RKO (cell line): Measurements from ENCODE around the gene ANKRD65.
A peak's percentile ranks its signal among the peaks of the same experiment; 100 is the strongest.
"Not testable (repeated sequence)": the region's sequence is repeated elsewhere in the genome, so short reads cannot be mapped to it uniquely, and the experiment has no call there.

Experiments
- DNase-seq: peaks from one replicate; pipeline ENCODE4 v3.0.0-alpha.2; 2016; ENCODE audit warnings: low spot score

ANKRD65 gene

DNA sequence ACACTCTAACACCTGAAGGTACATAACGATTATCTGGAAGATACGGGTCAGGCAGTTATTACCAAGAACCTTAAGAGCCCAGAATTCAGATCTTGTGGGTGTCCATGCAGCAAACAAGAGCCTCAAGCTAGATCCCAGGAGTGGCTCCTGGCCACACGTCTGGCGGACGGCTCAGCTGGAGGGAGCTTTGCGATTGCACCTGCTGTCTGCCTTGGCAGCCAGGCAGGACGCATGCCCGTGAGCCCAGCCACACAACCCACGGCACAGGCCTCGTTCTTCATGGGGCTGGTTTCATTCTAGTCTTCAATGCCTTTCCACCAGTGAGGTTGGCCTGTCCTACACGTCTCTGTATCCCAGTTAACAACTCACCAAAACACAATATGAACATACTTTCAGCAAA, 27.6 kb downstream of the ANKRD65 start:
- no peak for DNase-seq

- DNase-seq = no peak
These were observed 28.1 kb downstream of the ANKRD65 start for GRCh38 chr1:1393014-1393413.

DNA sequence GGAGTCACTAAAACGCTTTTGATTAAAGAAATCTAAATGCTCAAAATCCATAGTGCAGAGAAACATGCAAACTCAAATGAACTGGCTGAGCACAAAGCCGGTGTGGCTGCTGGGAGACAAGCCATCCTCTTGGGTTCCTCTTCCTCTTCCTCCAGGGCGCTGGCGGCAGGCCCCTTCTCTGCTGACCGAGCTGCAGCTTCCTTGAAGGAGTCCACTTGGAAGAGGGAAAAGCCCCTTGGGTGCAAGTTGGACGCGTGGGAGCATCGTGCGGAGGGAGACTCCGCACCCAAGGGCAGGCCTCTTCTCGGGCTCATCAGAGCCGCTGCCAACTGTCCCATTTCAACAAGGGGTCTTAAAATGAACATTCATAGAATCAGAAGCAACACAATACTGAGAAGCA, 29.9 kb downstream of the ANKRD65 start:
- no peak for DNase-seq

DNA sequence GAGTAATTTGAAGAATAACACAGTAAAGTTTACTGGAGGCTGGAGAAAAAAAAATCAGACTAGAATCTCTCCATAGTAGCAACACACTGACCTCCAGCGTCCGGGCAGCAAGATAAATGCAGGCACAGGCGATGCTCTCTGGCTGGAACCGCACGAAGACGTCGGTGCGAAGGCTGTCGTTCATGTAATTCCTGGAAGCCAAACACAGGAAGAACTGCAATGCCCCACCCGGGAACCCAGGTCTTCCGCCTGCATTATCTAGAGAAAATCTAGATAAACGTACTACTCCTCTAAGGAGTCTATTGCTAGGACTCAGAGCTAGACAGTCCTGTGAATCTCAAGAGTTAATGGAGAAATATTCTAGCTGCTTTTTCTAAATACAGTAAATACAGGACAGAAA, 30.4 kb downstream of the ANKRD65 start:
- DNase-seq = no peak

DNA sequence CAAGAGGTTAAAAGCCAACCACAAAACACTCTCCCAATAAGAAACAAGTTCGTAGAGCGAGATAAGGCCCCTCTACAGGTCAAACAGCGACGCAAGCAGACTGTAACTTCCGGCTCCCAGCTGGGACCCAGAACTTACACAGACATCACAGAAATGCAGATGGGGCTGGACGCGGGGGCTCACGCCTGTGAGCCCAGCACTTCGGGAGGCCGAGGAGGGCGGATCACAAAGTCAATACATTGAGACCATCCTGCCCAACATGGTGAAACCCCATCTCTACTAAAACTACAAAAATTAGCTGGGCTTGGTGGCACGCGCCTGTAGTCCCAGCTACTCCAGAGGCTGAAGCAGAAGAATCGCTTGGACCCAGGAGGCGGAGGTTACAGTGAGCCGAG, 33.0 kb downstream of the ANKRD65 start:
- no peak for DNase-seq

DNA sequence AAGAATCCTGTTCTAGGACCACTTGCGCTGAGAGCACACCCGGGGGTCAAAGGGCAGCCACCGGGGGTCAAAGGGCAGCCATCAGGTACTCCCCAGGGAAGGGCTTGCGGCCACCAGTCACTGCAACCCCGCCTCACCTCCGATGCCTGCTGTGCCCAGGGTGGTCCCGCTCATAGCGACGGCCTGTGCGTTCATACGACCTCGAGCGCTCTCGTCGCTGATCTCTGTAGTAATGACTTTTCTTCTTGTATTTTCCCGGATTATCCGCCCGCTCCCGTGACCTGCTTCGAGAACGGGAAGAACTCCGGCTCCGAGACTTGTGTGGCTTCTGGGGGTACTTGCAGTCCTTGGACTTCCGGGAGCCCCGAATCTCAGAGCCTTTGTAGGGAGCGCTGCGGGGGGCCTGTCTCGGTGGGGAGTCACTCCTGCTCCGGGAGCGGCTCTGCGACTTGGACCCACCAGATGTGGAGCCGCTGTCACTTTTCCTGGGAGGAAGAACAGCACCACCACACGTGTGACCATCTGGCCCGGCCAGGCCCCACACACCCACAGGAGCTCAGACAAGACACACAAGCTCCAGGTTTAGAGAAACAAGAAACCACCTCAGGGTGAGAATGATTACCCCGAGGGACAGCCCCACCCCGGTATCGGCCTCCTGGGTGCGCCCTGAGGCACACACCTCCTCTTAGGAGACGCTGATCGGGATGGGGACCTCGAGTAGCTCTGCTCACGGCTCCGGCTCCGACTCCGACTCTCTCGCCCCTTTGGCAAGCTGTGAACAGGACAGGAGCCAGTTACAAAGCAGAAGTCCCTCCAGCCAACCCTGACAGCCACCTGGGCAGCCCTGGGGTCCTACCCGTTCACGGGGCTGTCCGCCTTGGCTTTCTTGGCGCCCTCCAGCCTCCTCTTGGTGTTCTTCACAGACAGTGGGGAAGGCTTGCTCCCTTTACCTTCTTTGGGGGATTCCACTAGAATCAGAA, 33.7 kb downstream of the ANKRD65 start:
- DNase-seq = no peak

GRCh38 chr1:1385931-1386330, 35.1 kb downstream of the ANKRD65 start:
- DNase-seq = no peak

DNA sequence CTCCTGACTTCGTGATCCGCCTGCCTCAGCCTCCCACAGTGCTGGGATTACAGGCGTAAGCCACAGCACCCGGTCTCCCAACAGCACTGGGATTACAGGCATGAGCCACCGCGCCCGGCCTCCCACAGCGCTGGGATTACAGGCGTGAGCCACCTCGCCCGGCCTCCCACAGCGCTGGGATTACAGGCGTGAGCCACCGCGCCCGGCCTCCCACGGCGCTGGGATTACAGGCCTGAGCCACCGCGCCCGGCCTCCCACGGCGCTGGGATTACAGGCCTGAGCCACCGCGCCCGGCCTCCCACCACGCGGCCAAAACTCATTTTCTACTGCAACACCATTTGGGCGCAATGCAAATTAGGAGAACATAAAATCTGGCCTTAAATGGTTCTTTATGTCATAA, 35.7 kb downstream of the ANKRD65 start:
- not testable (repeated sequence) for DNase-seq

DNA sequence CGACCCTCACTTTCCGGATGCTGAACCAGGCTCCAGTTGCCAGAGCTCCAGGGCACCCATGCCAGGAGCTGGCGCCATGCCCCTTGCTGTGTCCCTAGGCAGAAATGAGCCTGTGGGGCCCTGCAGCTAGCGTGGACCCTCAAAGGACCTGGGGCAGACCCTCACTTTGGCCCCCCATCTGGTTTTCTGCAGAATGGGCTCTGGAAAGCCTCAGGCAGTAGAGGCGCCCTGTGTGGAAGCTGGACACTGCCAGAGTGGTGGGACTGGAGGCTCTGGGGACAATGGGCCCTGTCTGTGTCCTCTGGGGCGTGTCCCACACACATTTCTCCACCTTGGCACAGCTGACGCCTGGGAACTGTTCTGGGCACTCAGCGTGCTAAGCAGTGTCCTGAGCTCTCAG, 39.8 kb downstream of the ANKRD65 start:
- no peak for DNase-seq

GRCh38 chr1:1380860-1381259, 40.2 kb downstream of the ANKRD65 start:
- DNase-seq = no peak

- no peak for DNase-seq
These were observed 43.4 kb downstream of the ANKRD65 start for GRCh38 chr1:1377540-1378205.

GRCh38 chr1:1376551-1377226, 44.4 kb downstream of the ANKRD65 start:
- no peak for DNase-seq

- DNase-seq = peak; percentile 99
These were observed 46.0 kb downstream of the ANKRD65 start, which contains the start of gene AURKAIP1 for GRCh38 chr1:1374929-1375662. Gene AURKAIP1 (minus strand): TSS chr1:1375207. CDS start chr1:1374756, 451 bp downstream.

GRCh38 chr1:1374589-1374928, 46.5 kb downstream of the ANKRD65 start:
- DNase-seq = no peak

DNA sequence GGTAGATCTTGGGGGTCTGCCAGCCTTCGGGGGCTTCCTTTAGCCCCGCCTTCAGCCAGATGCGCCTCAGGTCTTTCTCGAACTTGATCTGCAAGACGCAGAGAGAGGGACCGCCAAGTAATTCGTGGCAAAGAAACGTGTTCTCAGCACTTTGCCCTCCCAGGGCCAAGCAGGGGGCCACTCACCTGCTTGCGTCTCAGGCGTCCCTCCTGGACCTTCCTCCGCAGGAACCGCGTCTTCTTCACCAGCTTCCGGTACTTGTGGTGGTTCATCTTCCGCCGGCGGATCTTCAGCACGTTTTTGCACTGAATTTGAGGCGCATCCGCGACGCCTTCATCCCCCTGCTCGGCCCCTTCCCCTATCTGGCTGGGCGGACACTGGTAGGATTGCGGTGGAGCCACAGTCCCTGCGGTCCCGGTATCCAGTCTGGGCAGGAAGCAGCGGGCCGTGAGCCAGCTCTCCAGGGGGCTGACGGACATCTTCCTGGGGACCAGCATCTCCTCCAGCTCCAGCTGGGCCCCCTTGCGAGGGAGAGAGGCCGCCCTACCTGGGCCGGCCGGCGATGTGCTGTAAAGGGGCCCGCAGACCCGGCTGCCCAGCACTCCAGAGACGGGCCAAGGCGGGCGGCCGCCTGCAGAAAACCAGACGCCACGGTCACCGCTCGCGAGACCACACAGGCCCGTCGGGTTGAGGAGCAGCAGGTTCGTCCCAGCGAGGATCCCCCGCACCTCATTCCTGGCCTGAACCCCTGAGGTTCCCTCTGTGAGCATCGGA, 47.1 kb downstream of the ANKRD65 start:
- peak; percentile 34 for DNase-seq

- no peak for DNase-seq
These were observed 47.8 kb downstream of the ANKRD65 start for GRCh38 chr1:1373051-1373814.

GRCh38 chr1:1371746-1372711, 49.0 kb downstream of the ANKRD65 start:
- DNase-seq = peak; percentile 35

DNA sequence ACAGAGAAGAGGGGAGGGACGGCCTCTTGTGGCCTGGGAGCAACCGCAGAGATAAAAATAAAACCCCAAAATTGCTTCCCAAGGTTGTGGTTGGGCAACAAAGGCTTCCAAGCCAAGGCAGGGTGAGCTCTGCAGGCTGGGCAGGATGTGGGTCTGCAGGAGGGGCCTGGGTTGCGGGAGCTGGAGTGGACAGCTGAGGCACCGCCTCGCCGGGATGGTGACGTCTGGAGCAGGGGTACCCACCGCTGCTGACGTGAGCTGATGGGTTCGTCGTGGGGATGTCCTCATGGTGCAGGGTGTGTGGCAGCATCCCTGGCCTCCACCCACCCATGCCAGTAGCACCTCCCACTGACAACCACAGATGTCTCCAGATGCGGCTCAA, 49.7 kb downstream of the ANKRD65 start:
- DNase-seq = no peak

GRCh38 chr1:1370771-1371300, 50.2 kb downstream of the ANKRD65 start:
- DNase-seq = no peak
